NCI-H2107 (cell line): ENCODE data around the gene CHST8.

Experiments used
- DNase-seq: peaks from one replicate; lab custom pipeline; 2025; lab: John Stamatoyannopoulos, UW

CHST8 gene

GRCh38 chr19:33618884-33619283 is 2.9 kb upstream of the CHST8 start:
- no peak for DNase-seq

- no peak for DNase-seq
These were observed 1.1 kb upstream of the CHST8 start for GRCh38 chr19:33620611-33621010.

GRCh38 chr19:33621065-33621785 is 528 bp upstream of the CHST8 start:
- no peak for DNase-seq

- DNase-seq: no peak
These were observed 704 bp downstream of the CHST8 start for GRCh38 chr19:33622505-33622808.

- no peak for DNase-seq
These were observed 1.2 kb downstream of the CHST8 start for GRCh38 chr19:33622809-33623511.

GRCh38 chr19:33624586-33624985 is 2.8 kb downstream of the CHST8 start:
- DNase-seq: no peak

GRCh38 chr19:33627526-33627925 is 5.8 kb downstream of the CHST8 start:
- no peak for DNase-seq

GRCh38 chr19:33627962-33628839 is 6.4 kb downstream of the CHST8 start:
- DNase-seq: no peak

- no peak for DNase-seq
These were observed 7.4 kb downstream of the CHST8 start for GRCh38 chr19:33628921-33629825.

GRCh38 chr19:33629826-33630375 is 8.1 kb downstream of the CHST8 start:
- DNase-seq: no peak

- DNase-seq: no peak
These were observed 9.3 kb downstream of the CHST8 start for GRCh38 chr19:33630880-33631608.

GRCh38 chr19:33631609-33631973 is 9.8 kb downstream of the CHST8 start:
- no peak for DNase-seq

- DNase-seq: no peak
These were observed 12.8 kb downstream of the CHST8 start for GRCh38 chr19:33634361-33635091.

- no peak for DNase-seq
These were observed 16.6 kb downstream of the CHST8 start for GRCh38 chr19:33638167-33639034.

GRCh38 chr19:33639035-33639681 is 17.4 kb downstream of the CHST8 start:
- no peak for DNase-seq

GRCh38 chr19:33640773-33641172 is 19.0 kb downstream of the CHST8 start:
- DNase-seq: no peak

- DNase-seq: no peak
These were observed 19.5 kb downstream of the CHST8 start for GRCh38 chr19:33641261-33641660.

- DNase-seq: no peak
These were observed 20.3 kb downstream of the CHST8 start for GRCh38 chr19:33641956-33642498.
